Esophagus squamous epithelium (tissue), 5 donors: ENCODE results near the gene CTSW. TPM values are rescaled to one million over a fixed set of nuclear protein-coding genes. Genes with fewer than 3 reads are reported as not detected.
A peak's percentile ranks its signal among the peaks of the same experiment; 100 is the strongest.

Source experiments
- DNase-seq: peaks from one replicate; lab custom pipeline; 2025; lab: John Stamatoyannopoulos, UW
- H3K27ac ChIP-seq, 4 donors: fragments of 200-600 bp; sonication (generic); one replicate each; pipeline ENCODE4 v1.5.1; 2016 to 2019; ENCODE audit warnings: mild to moderate bottlenecking in 1 of 4
- H3K27me3 ChIP-seq, 4 donors: fragments of 200-600 bp; sonication (generic); 1 replicate in 3 of 4; 2 replicates in 1 of 4; pipeline versions ENCODE4 v1.5.1 to v1.6.0; 2017 to 2021; ENCODE audit warnings: antibody characterized with exemption in 1 of 4
- H3K36me3 ChIP-seq, 3 donors: fragments of 200-600 bp; sonication (generic); one replicate each; pipeline ENCODE4 v1.5.1; 2016 to 2019
- H3K4me1 ChIP-seq, 3 donors: fragments of 200-600 bp; sonication (generic); one replicate each; pipeline ENCODE4 v1.5.1; 2017 to 2019
- H3K4me3 ChIP-seq, 4 donors: fragments of 200-600 bp; sonication (generic); 1 replicate in 3 of 4; 2 replicates in 1 of 4; pipeline ENCODE4 v1.5.1; 2016 to 2019; ENCODE audit warnings: mild to moderate bottlenecking in 2 of 4, moderate library complexity in 1 of 4
- H3K9me3 ChIP-seq, 3 donors: fragments of 200-600 bp; sonication (generic); one replicate each; pipeline ENCODE4 v1.5.1; 2016 to 2019
- POLR2A ChIP-seq, 4 donors: fragments of 450-650 bp; IDR thresholded peaks; one replicate each; pipeline ENCODE4 v1.6.1; 2017; ENCODE audit warnings: antibody characterized with exemption in 4 of 4, mild to moderate bottlenecking in 4 of 4, moderate library complexity in 3 of 4
- WGBS, 2 donors: methylation state at CpG; one replicate each; pipeline ENCODE4 v1.1.5; 2018; 5-methylcytosine and 5-hydroxymethylcytosine counted together
- intact Hi-C: fragments of 100-400 bp; cut with DNase I; formaldehyde crosslinking; loops from one replicate; pipeline ENCODE4 v1.15.0; 2022
- total RNA-seq, 4 donors: library from RNA; depleted of rRNA; stranded (reverse); fragments of >200 nt; gene quantifications; one replicate each; pipeline ENCODE4 v1.1.0, GENCODE V29; 2016
- TF ChIP-seq, protein P1 (sequence below), 6 experiments: fragments of 450-650 bp in 4 of 6; fragments of 200-600 bp in 2 of 6; sonication (generic) in 2 of 6; IDR thresholded peaks; one replicate each; pipeline ENCODE4 v1.5.1; 2016 to 2019; ENCODE audit warnings: antibody characterized with exemption in 6 of 6, mild to moderate bottlenecking in 4 of 6, moderate library complexity in 4 of 6
- donor health status: DM: yes; HTN: yes; CAD: no.

The CTSW gene
- total RNA-seq, 4 donors from 2014 or later = 0.21 to 3.6 (median 1.8) TPM

DNA sequence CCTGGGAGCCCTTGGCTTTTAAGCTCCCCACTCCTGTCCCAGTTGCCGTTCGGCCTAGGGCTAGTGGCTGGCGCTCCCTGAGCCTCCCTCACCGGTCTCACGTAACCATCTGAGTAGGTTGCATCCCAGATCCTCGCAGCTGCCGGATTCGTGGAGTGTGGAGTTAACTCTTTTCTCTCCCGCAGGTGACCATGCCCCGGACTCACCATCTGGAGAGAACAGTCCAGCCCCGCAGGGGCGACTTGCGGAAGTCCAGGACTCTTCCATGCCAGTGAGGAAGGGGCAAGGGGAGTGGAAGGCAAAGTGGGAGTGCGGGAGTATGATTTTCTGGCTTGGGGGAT lies 18.5 kb upstream of the CTSW start:
- intact Hi-C loops = no loop called here
- TF ChIP-seq POLR2A (IDR thresholded peaks at IDR 0.05) = no peak
- TF ChIP-seq, protein P1, sequence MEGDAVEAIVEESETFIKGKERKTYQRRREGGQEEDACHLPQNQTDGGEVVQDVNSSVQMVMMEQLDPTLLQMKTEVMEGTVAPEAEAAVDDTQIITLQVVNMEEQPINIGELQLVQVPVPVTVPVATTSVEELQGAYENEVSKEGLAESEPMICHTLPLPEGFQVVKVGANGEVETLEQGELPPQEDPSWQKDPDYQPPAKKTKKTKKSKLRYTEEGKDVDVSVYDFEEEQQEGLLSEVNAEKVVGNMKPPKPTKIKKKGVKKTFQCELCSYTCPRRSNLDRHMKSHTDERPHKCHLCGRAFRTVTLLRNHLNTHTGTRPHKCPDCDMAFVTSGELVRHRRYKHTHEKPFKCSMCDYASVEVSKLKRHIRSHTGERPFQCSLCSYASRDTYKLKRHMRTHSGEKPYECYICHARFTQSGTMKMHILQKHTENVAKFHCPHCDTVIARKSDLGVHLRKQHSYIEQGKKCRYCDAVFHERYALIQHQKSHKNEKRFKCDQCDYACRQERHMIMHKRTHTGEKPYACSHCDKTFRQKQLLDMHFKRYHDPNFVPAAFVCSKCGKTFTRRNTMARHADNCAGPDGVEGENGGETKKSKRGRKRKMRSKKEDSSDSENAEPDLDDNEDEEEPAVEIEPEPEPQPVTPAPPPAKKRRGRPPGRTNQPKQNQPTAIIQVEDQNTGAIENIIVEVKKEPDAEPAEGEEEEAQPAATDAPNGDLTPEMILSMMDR (IDR thresholded peaks at IDR 0.05) = no peak
- Histone ChIP-seq H3K27ac (peak overlapping the region; percentile 96 to 98 (median 97)), H3K4me3 (peak overlapping the region; percentile 83 to 94 (median 86)), H3K36me3 (peaks cover 17 to 50% (median 39%) of the 10 kb centered on the region in 3 donors), H3K4me1 (peaks cover 23 to 61% (median 26%) of the 10 kb centered on the region in 3 donors), H3K27me3 (no peaks in the 10 kb centered on the region), H3K9me3 (no peaks in the 10 kb centered on the region)
- WGBS, 2 donors = 0 to 7% methylated on average over 3 to 10 of the region's 14 CpGs
- DNase-seq = no peak

- peaks cover 17 to 52% (median 39%) of the 10 kb centered on the region in 3 donors for H3K36me3 ChIP-seq
- no peak for DNase-seq
- no peak for TF ChIP-seq POLR2A (IDR thresholded peaks at IDR 0.05)
- TF ChIP-seq, protein P1 (IDR thresholded peaks at IDR 0.05) = no peak
- intact Hi-C loops = no loop called here
- peak overlapping the region; percentile 83 to 94 (median 86) for H3K4me3 ChIP-seq
- H3K9me3 ChIP-seq = no peaks in the 10 kb centered on the region
- H3K27me3 ChIP-seq = no peaks in the 10 kb centered on the region
- peaks cover 17 to 56% (median 21%) of the 10 kb centered on the region in 3 donors for H3K4me1 ChIP-seq
- H3K27ac ChIP-seq = peak overlapping the region; percentile 96 to 98 (median 97)
- 72 to 73% methylated on average over 5 of the region's 13 CpGs for WGBS, 2 donors
These were observed 18.0 kb upstream of the CTSW start for GRCh38 chr11:65861533-65862183.

DNA sequence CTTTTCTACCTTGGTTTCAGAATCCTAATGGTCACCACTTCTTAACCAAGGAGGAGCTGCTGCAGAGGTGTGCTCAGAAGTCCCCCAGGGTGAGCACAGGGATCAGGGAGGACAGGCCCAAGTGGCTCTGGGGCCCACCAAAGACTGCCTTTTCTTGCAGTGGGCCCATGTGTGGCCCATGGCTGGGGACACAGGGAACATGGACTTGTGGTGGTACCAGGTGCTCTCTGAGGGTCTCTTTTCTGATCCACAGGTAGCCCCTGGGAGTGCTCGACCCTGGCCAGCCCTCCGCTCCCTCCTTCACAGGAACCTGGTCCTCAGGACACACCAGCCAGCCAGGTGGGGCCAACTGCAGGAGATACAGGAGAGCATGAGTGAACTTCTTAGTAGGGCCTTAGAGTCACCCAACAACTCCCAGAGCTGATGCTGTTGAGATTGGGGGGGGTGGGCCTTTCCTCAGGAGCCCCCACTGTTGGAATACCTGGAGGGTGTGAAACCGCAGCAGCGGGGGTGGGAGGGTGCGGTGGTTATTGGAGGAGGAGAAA lies 17.4 kb upstream of the CTSW start:
- 92 to 100% methylated on average over 1 to 3 of the region's 5 CpGs for WGBS, 2 donors
- no peak for TF ChIP-seq POLR2A (IDR thresholded peaks at IDR 0.05)
- TF ChIP-seq, protein P1 (IDR thresholded peaks at IDR 0.05) = no peak
- intact Hi-C loops = no loop called here
- Histone ChIP-seq H3K9me3 (no peaks in the 10 kb centered on the region), H3K4me3 (no peak overlapping the region), H3K4me1 (peaks cover 16 to 52% (median 19%) of the 10 kb centered on the region in 3 donors), H3K36me3 (peaks cover 17 to 58% (median 39%) of the 10 kb centered on the region in 3 donors), H3K27ac (peak overlapping the region in 3 of 4 donors; percentile 96 to 98 (median 97)), H3K27me3 (no peaks in the 10 kb centered on the region)
- DNase-seq = no peak

- 83 to 94% methylated on average over 13 to 18 of the region's 24 CpGs for WGBS, 2 donors
- H3K4me1 ChIP-seq = peaks cover 16 to 57% (median 19%) of the 10 kb centered on the region in 3 donors
- DNase-seq = no peak
- no peaks in the 10 kb centered on the region for H3K27me3 ChIP-seq
- H3K4me3 ChIP-seq = no peak overlapping the region
- no peaks in the 10 kb centered on the region for H3K9me3 ChIP-seq
- intact Hi-C loops = no loop called here
- H3K27ac ChIP-seq = no peak overlapping the region
- TF ChIP-seq, protein P1 (IDR thresholded peaks at IDR 0.05) = no peak
- TF ChIP-seq POLR2A (IDR thresholded peaks at IDR 0.05) = no peak
- H3K36me3 ChIP-seq = peaks cover 17 to 68% (median 39%) of the 10 kb centered on the region in 3 donors
These were observed 16.4 kb upstream of the CTSW start for GRCh38 chr11:65862941-65863888.
